ENCODE data around the gene UBL3.

Gene UBL3

DNA sequence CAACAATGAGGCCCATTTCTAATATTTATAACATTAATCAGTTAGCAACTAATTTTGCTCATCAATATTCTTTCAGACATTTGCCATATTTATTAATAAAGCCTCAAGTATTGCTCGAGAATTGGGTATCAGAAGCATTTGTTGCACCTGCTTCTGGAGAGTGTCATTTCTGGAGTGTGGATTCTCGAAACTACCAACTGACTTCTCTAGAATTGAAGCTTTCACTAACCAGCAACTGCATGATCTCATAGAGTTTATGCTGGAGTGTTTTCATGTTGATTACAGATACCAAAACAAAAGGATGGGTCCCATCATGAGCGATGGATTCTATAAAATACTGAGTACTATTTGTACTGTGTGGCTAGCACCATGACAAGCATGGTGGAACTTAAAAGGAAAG lies 133.9 kb downstream of the UBL3 start:
- ChIA-PET POLR2A (no interaction called here), CTCF (interaction anchor here (1.5 to 4.5 kb wide), 4 partner anchors 9 to 399 kb away, joined by 3 to 32 read pairs (median 12); no protein-coding TSS in a partner anchor)
- H3K4me3 ChIP-seq (ENCODE audit: low read depth, low read length) = no peak overlapping the region
- no peak for DNase-seq (ENCODE audit: low read depth, low spot score)
- TF ChIP-seq, protein P1, sequence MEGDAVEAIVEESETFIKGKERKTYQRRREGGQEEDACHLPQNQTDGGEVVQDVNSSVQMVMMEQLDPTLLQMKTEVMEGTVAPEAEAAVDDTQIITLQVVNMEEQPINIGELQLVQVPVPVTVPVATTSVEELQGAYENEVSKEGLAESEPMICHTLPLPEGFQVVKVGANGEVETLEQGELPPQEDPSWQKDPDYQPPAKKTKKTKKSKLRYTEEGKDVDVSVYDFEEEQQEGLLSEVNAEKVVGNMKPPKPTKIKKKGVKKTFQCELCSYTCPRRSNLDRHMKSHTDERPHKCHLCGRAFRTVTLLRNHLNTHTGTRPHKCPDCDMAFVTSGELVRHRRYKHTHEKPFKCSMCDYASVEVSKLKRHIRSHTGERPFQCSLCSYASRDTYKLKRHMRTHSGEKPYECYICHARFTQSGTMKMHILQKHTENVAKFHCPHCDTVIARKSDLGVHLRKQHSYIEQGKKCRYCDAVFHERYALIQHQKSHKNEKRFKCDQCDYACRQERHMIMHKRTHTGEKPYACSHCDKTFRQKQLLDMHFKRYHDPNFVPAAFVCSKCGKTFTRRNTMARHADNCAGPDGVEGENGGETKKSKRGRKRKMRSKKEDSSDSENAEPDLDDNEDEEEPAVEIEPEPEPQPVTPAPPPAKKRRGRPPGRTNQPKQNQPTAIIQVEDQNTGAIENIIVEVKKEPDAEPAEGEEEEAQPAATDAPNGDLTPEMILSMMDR (IDR thresholded peaks at IDR 0.05; ENCODE audit: insufficient read depth, low read length, missing control alignments) = no peak
